Skin of body (tissue), 2 donors: Measurements from ENCODE around the gene PATJ. TPM values are rescaled to one million over a fixed set of nuclear protein-coding genes. Genes with fewer than 3 reads are reported as not detected.
"Not testable (repeated sequence)": the region's sequence is repeated elsewhere in the genome, so short reads cannot be mapped to it uniquely, and the experiment has no call there.

Experiments used
- DNase-seq: peaks from one replicate; lab custom pipeline; 2025; lab: John Stamatoyannopoulos, UW
- total RNA-seq: library from RNA; depleted of rRNA; stranded (reverse); fragments of >200 nt; gene quantifications from one replicate; pipeline ENCODE4 v1.2.3, GENCODE V29; 2014

The PATJ gene
- total RNA-seq, 1 donor from 2014 or later, result 34.5 TPM

DNA sequence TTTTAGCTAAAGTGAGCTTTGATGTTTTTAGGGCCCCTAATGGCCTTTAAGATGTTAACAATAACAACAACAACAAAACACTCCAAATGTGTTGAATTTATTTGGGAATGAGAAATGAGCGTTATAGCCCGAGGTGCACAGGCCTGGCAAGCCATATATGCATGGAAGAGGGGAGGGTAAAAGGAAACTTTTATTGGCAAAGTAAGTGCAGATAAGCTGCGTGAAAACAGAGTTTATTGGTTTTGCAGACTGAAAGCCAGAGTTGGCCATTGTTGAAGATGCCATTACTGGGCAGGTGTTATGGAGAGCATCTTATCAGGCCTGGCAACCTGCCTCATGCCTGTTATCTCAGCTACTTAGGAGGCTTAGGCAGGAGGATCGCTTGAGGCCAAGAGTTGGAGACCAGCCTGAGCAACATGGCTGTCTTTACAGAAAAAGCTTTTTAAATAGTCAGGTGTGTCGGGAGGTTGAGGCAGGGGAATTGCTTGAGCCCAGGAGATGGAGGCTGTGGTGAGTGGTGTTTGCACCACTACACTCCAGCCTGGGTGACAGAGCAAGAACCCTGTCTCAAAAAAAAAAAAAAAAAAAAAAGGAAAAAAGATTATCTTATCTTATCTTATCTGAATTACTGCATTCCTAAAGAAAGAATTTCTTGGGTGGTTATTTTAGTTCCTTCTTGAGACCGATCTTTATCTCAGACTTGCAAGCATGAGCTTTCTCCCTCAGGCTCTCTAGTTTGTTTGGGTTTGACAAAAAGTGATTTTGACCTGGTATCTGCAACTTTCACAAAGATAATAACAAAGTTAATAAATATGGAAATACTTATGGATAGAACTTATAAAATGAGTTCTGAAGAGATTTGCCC is 1.7 kb downstream of the PATJ start:
- DNase-seq, result no peak

- no peak for DNase-seq
These were observed 4.5 kb downstream of the PATJ start for GRCh38 chr1:61746813-61747212.

DNA sequence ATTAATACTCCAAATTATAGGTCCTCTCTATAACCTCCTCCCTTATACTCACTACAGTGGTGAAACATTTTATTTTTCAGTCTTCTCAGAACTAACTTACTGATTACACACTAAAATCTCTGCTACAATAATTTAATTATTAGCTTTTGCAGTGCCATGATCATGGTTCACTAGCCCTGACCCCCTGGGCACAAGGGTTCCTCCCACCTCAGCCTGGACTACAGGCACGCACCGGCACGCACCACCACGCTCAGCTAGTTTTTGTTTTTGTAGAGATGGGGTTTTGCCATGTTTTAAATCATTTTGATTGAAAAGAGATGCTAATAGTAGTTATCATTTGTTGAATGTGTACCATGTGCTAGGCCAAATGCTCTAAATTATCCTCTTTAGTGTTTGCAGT is 6.3 kb downstream of the PATJ start:
- no peak for DNase-seq

GRCh38 chr1:61749574-61749973 is 7.3 kb downstream of the PATJ start:
- no peak for DNase-seq

- DNase-seq, result no peak
These were observed 10.7 kb downstream of the PATJ start for GRCh38 chr1:61752921-61753389.

DNA sequence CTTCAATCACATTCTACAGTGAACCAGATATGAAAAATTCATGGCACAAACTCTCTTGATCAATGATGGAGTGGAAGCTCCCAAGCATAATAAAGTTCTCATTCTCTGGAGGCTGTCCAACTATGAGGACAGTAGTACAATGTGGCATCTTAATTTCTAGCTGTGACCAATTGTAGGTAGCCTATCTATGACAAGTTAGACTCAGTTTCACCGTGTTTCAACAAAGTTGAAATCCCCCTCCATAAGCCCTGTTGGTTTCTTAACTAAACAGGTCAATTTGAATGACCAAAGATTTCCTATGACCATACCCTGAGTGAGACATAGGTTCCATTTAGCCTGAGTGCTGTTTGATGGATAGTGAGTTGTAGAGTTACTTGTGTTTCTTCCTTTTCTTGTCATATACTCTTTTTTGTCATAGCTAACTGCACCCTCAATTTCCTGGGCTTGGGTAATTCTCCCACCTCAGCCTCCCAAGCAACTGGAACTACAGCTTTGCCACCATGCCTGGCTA is 11.8 kb downstream of the PATJ start:
- no peak for DNase-seq

DNA sequence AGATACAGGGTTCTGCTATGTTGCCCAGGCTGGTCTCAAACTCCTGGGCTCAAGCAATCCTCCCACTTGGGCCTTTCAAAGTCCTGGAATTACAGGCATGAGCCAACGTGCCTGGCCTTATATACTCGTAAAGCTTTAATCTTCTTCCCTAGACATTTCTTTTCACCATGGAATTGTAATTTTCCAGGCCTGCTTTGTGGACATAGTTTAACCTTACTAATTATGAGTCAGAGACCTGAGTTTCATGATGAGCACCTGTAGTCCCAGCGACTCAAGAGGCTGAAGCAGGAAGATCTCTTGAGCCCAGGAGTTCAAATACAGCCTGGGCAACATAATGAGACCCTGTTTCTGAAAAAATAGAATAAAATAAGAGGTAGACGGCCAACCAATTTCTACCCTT is 12.3 kb downstream of the PATJ start:
- no peak for DNase-seq

- no peak for DNase-seq
These were observed 14.5 kb downstream of the PATJ start for GRCh38 chr1:61756773-61757172.

GRCh38 chr1:61757950-61758349 is 15.7 kb downstream of the PATJ start:
- DNase-seq, result no peak

DNA sequence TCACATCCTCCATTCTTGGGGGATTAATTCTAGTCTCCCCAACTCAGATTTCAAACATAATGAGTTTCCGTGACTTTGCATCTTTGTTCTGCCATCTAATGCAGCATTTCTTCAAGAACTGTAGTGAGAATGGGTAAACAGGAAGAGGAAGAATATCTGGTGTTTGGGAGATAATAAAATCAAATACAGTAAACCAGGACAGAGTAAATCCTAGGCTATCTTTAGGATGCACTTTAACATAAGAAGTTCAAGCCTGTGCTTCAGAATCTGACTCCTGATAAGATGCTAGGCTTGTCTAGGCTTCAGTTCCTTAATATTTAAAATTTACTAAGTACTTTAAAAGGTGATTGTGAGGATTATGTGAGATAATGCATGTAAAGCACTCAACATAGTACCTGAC is 27.9 kb downstream of the PATJ start:
- no peak for DNase-seq

DNA sequence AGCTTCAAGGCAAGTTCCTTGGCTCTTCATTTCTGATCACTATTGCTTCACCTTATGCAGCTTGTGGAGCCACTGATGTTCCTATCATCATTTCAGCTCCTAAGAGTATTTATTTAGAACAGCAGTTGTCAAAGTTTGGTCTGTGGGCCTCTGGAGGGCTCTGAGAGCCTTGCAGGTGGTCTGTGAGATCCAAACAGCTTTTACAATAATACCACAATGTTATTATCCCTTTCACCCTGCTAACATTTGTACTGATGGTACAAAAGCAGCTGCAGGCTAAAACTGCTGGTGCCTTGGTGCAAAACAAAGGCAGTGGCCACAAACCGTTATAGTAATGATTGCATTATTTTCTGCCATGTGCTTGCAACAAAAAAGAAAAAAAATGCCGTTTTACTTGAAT is 33.8 kb downstream of the PATJ start:
- DNase-seq, result no peak

- DNase-seq, result no peak
These were observed 37.0 kb downstream of the PATJ start for GRCh38 chr1:61779231-61779630.

GRCh38 chr1:61781151-61781550 is 38.9 kb downstream of the PATJ start:
- no peak for DNase-seq

DNA sequence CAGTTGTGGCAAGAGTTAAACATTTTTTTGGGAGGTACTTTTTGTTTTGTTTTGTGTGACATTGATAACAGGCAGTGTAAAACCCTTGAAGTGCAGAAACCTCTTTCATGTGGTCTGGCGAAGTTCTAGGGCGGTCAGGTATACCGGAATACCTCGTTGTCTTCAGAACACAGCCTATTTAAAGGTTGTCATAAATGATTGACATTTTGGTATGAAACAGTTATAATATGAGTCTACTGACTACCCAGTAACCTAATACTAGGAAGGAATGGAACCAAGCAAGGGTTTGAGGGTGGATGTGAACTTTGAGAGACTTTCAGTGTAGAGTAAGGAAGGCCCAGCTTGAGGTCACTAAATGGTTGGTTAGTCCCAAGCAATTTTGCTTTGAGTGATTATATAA is 40.5 kb downstream of the PATJ start:
- DNase-seq, result no peak

DNA sequence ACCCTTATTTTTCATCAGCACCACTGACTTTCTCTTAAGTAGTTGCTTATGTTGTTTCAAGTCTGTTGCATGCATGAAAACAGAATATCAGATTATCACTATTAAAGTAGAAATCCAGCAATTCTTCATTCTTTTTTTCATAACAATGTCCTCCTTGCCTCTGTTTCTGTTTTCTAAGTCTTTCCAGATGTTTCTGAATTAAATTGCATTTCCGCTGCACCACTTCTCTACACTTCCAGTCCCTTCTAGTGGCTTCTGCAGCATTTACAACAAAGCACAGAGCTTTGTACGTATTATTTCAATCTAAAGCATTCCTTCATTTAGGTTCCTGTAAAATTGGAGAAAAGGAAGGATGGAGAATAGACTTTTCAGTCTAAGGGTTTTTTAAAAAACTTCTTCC is 42.4 kb downstream of the PATJ start:
- DNase-seq, result no peak

- DNase-seq, result no peak
These were observed 48.6 kb downstream of the PATJ start for GRCh38 chr1:61790837-61791236.

DNA sequence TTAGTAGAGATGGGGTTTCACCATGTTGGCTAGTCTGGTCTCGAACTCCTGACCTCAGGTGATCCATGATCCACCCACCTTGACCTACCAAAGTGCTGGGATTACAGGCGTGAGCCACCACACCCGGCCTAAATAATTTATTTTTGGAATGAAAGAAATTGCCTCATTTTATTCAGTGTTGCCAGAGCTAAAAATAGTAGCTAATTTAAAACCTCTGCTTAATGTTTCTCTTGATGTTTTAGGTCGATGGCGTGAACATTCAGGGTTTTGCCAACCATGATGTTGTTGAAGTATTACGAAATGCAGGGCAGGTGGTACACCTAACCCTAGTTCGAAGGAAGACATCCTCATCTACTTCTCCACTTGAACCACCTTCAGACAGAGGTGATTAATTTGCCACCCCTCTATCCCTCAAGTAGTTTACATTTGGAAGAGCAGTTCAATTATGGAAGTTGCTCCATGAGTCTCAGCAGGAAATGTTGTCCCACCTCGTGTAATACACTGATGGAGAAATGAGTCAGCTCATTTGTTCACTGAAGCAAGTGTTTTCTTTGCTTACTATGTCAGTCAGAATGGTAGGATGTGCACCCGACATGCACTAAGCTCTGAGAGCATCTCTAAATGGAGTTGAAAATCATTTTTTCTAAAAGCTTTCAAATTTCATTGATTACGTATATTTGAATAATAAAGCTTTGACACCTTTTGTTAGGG is 54.9 kb downstream of the PATJ start:
- DNase-seq, result no peak

GRCh38 chr1:61801047-61801446 is 58.8 kb downstream of the PATJ start:
- DNase-seq, result not testable (repeated sequence)

GRCh38 chr1:61807606-61808140 is 65.4 kb downstream of the PATJ start:
- peak; percentile 36 for DNase-seq

- no peak for DNase-seq
These were observed 66.0 kb downstream of the PATJ start for GRCh38 chr1:61808321-61808720.

DNA sequence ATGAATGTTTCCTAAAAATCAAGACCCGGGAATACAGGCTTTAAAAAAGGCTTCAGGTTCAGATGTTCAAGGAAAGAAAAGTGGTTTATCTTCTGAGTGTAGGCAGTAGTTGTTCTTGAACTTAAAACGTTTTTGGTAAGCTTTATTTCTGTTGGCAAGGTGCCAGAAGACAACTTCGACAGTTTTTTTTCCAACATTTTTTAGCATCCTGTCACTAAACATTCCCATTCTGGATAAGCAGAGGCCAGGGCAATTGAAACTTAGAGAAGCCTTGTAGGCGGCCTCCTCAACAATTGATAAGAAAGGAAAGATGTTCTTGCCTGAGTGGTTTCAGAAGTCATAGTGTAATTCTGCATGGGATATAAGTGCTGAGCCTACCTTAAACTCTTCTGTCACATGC is 66.7 kb downstream of the PATJ start:
- no peak for DNase-seq

DNA sequence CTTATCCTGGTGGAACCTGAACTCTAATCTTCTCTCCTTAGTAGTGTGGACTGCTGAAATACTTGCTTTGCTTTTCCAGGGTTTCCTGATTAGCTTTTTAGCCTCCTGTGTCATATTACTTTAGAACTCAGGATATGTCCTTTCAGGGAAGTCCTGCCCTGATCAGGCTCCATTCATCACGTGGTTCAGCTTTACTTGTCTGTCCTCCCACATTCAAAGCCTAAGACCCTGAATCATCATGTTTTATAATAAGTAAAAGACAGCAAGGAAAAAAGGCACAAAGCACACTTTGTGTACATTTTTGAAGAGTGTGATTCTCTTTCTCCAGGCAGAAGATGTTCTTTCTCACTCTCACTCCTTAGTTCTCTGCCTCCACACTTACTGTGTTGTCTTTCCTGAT is 70.6 kb downstream of the PATJ start:
- no peak for DNase-seq
